CD4-positive, alpha-beta T cell treated with Interleukin-4 for 1 hour (primary cell): ENCODE results near the gene IFT88.

Source experiments
- DNase-seq, 2 donors: peaks; one replicate each; pipeline ENCODE4 v3.0.0-alpha.2; 2020 to 2022

The IFT88 gene

GRCh38 chr13:20567881-20568528, 1.0 kb downstream of the IFT88 start:
- DNase-seq = no peak

- DNase-seq = no peak
These were observed 3.6 kb downstream of the IFT88 start for GRCh38 chr13:20570517-20570916.

GRCh38 chr13:20571676-20572075, 4.7 kb downstream of the IFT88 start:
- DNase-seq = no peak

- DNase-seq = no peak
These were observed 6.2 kb downstream of the IFT88 start for GRCh38 chr13:20573186-20573585.

- no peak for DNase-seq
These were observed 6.7 kb downstream of the IFT88 start for GRCh38 chr13:20573636-20574035.

GRCh38 chr13:20579191-20579590, 12.2 kb downstream of the IFT88 start:
- DNase-seq = no peak

GRCh38 chr13:20580257-20580656, 13.3 kb downstream of the IFT88 start:
- no peak for DNase-seq

GRCh38 chr13:20582026-20582425, 15.1 kb downstream of the IFT88 start:
- no peak for DNase-seq

- no peak for DNase-seq
These were observed 16.9 kb downstream of the IFT88 start for GRCh38 chr13:20583803-20584293.

- DNase-seq = no peak
These were observed 18.4 kb downstream of the IFT88 start for GRCh38 chr13:20585371-20585770.

GRCh38 chr13:20588529-20589110, 21.7 kb downstream of the IFT88 start:
- DNase-seq = no peak

GRCh38 chr13:20590561-20590960, 23.6 kb downstream of the IFT88 start:
- no peak for DNase-seq

- no peak for DNase-seq
These were observed 25.6 kb downstream of the IFT88 start for GRCh38 chr13:20592606-20593005.

GRCh38 chr13:20594280-20594679, 27.3 kb downstream of the IFT88 start:
- no peak for DNase-seq

GRCh38 chr13:20607015-20607414, 40.1 kb downstream of the IFT88 start:
- no peak for DNase-seq

- DNase-seq = no peak
These were observed 41.6 kb downstream of the IFT88 start for GRCh38 chr13:20608438-20609020.

GRCh38 chr13:20609145-20609544, 42.2 kb downstream of the IFT88 start:
- no peak for DNase-seq

GRCh38 chr13:20610006-20610405, 43.0 kb downstream of the IFT88 start:
- DNase-seq = no peak

- no peak for DNase-seq
These were observed 49.3 kb downstream of the IFT88 start for GRCh38 chr13:20616059-20616797.

- no peak for DNase-seq
These were observed 56.0 kb downstream of the IFT88 start for GRCh38 chr13:20623000-20623399.

GRCh38 chr13:20624213-20624612, 57.3 kb downstream of the IFT88 start:
- no peak for DNase-seq

GRCh38 chr13:20633802-20634201, 66.8 kb downstream of the IFT88 start:
- DNase-seq = no peak

- no peak for DNase-seq
These were observed 69.1 kb downstream of the IFT88 start for GRCh38 chr13:20636079-20636478.

- no peak for DNase-seq
These were observed 70.9 kb downstream of the IFT88 start for GRCh38 chr13:20637811-20638210.
